Neural cell (in vitro differentiated cells): ENCODE measurements around the gene SGCD.

Source experiments
- CTCF ChIP-seq: fragments of 450-650 bp; IDR thresholded peaks from 2 replicates; pipeline ENCODE4 v1.5.1; 2014; ENCODE audit warnings: antibody characterized with exemption, mild to moderate bottlenecking, moderate library complexity; ENCODE audit not compliant: poor library complexity, severe bottlenecking
- EP300 ChIP-seq: fragments of 450-650 bp; conservative IDR thresholded peaks from 2 replicates; pipeline ENCODE4 v1.6.1; 2014; ENCODE audit warnings: antibody characterized with exemption, mild to moderate bottlenecking, moderate library complexity; ENCODE audit not compliant: poor library complexity, severe bottlenecking
- EZH2 ChIP-seq: fragments of 200-600, 300-800 bp; shearing (Covaris generic), sonication (generic); IDR thresholded peaks from 2 replicates; pipeline ENCODE4 v1.6.1; 2014; ENCODE audit warnings: antibody characterized with exemption, low read length, borderline replicate concordance, mild to moderate bottlenecking; ENCODE audit not compliant: insufficient read depth, poor library complexity, severe bottlenecking
- RAD21 ChIP-seq: fragments of 450-650 bp; conservative IDR thresholded peaks from 2 replicates; pipeline ENCODE4 v1.6.1; 2014; ENCODE audit warnings: antibody characterized with exemption, mild to moderate bottlenecking, moderate library complexity
- REST ChIP-seq: IDR thresholded peaks from 2 replicates; pipeline ENCODE4 v1.6.1; 2012; ENCODE audit warnings: borderline replicate concordance
- TAF1 ChIP-seq: IDR thresholded peaks from 2 replicates; pipeline ENCODE4 v1.6.1; 2012; ENCODE audit warnings: low read depth

- TF ChIP-seq CTCF (no peak), RAD21 (no peak), REST (no peak), TAF1 (no peak), EZH2 (no peak), EP300 (no peak)
These were observed 332 bp downstream of the SGCD start for GRCh38 chr5:156327296-156327695.
